ENCODE results near the gene SP3.
A peak's percentile ranks its signal among the peaks of the same experiment; 100 is the strongest.

SP3 gene

DNA sequence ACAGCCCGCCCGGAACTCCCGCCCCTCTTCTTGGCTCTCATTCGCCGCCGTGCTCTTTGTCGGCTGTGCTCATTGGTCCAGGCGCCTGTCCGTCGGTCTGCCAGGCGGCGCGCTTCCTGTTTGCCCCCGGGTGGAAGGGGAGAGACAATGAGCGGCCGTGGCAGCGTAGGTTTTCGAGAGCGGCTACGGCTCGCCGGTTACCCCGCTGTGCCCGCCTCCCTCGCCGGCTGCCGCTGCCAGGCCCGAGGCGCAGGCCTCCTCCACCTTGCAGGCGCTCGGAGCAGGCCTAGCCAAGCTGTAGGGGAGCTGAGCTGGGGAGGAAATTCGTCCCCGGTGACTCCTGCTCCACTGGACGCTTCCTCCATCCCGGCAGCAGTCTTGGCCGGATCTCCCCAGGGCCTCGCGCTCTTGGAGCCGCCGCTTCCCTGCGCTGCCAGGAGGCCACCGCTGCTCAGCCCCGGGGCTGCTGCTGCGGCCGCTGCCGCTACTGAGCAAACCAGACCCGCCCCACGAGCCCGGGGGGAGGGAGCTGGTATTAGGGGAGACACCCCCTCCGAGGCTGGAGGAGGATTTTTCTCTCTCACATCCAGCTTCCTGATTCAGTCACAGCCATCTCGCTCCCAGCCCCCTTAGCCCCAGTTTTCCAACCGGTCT, at the start of gene SP3:
SP3 (minus strand) TSS at position 2 of the 654 bp plus-strand sequence. CDS start 202 bp downstream, outside the sequence.
- peak; percentile 78 for DNase-seq

DNA sequence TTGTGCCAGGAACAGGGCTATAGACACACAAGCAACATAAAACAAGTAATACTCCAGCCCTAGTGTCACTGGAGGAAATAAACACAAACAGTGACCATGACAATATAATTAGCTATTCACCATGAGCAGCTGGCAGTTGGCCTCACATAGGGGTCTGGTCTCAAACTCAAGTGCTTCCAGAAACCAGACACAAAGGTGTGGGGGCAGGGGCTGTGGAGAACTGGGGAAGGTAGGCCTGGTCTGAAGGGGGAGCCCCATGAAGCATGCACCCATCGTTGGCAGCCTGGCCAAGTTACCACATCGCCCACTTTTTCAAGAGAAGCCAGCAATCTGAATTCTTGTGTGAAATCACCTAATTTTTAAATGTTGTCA, 49.5 kb upstream of the SP3 start:
- no peak for DNase-seq

DNA sequence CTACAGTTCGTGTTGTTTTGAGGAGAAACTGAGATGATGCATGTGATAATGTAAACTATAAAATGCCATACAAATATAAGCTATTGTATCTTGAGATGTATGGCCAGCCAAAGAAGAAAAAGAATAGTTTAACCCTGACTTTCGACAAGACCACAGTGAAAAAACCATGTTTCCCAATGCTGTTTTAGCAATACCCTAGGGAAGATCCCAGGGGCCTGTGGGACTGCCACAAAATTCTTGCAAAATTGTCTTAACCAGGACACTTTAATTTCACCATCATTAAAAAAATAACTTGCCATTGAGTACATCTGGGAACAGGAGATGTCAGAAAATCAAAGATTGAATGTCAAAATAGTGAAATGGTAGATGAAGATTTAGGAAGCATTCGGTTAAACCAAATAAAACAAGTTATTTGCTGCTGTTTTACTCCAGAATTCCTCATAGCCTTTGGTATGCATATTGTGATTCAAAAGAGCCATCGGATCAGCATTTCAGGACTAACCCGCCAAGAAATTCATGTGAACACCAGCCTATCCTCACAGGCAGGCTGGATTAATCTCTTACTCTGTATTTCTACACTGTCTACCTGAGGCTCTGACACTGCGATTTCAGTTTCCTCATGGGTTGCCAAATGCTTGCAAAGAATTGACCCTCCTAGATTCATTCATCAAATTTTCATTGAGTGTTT, 49.0 kb upstream of the SP3 start:
- DNase-seq = no peak

DNA sequence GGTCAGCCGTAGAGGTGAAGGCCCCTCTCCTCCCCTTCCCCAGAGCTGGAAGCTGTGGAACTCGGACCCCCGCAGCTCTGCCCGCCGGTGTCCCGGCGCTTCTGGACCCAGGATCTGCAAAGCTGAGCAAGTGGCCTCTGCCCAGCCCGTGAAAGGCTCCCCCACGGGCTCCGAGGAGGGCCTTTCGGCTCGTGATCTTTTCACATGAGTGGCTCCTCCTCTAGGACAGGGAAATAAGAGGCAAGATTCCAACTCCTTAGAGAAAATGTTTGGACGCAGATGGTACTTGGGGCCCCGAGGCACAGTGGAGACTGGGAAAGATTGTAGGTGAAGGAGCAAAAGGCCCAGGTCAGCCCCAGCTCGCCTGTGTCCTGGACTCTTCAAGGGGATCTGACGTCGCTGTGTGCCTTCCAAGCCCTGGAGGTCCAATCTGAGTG, 48.2 kb upstream of the SP3 start:
- no peak for DNase-seq

DNA sequence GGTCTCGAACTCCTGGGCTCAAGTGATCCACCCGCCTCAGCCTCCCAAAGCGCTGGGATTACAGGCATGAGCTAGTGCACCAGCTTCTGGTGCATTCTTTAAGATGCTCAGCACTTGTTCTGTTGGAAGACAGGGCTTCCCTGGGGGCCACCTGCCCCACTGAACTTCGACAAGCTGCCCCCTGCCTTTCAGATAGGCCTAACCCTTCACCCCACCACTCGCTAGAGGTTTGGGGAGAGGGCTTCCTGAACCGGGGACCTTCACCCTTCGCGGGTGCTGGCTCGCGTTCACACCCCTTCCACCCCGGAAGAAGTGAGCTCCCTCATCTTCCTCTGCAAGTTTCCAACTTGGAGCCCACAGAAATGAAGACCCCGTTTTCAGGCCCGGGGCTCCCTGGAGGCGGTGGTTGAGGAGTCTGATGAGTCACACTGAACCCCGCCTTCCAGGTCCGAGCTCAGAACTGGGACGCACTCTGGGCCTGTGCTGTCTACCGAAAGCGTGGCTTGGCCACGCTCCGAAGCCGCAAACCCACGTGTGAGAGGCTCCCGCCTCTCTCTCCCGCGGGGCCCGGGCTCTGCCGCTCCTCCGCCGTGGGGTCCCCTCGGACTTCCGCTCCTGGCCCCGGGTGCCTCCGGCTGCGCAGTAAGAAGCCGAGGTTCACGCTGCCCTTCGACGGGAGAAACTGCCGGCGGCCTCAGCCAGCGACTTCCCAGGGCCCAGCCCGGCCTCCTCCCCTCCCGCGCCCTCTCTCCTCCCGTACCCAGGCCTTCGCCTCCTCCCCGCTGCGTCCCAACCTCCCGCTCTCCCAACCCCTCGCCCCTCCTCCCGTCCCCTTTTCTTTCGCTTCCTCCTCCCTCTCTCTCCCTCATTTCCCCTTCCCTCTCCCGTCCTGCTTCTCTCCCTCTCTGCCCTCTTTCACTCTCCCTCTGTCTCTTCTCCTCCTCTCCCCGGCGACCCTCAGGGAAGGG, 47.5 kb upstream of the SP3 start:
- DNase-seq = no peak

DNA sequence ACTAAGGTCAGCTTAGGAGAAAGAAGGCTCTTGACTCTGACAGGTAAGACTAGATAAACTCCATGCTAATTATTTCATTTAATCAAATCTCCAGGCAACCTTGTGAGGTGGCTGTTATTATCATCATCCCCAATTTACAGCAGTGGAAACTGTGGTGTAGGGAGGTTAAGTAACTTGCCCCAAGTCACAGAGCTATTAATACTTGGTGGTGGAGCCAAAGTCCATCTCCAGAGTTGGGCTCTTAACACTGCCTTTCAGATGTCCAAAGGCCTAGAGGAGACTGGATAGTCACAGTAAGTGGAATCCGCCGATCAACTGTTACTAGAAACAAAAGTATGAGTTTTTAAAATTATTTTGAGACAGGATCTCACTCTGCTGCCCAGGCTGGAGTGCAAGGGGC, 46.6 kb upstream of the SP3 start:
- DNase-seq = no peak

DNA sequence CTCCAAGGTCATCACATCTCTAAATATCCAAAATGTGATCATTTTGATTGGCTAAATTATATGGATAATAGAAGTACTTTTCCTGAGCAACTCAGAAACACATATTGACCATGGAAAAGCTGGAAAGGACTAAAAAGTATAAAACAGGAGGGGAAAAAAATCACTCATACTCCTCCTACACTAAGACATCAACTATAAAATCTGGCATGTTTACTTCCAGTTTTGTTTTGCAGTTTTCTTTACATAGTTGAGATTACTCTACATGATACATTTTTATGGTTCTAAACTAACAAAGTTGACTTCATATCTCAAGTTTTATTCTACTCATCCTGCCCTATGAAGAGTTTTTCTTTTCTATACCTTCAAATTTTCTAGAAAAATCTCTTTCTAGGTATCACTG, 46.0 kb upstream of the SP3 start:
- no peak for DNase-seq

DNA sequence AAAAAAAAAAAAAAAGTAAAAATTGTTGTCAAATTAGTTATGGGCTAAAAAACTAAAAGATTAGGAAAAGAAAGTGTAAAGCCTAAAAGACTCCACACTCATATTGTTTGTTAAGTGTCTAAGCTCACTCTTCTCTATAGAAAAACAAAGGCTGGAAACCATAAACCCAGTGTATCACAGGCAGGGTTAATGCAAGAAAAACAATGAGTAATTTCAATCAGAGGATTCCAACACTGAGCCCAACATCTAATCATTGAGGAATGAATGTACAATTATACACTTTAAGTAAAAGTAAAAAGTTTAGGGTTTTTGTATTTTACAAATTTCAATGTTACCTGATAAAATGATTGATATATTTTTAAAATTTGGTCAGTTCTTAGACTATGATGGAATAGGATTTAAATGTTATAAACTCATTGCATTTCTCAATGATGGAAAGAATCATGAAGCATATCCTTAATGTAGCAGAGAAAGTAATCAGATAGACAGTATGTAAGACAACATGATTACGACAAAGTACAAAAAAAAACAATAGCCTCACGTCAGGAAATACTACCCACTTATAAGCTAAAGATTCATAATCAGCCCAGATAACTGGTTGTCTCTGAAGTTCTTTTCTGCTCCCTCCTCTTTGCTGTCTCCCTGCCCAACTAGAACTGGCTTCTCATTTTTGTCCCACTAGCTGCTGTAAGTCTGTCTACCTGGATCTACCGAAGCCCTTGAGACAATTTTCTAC, 44.5 kb upstream of the SP3 start:
- DNase-seq = no peak

DNA sequence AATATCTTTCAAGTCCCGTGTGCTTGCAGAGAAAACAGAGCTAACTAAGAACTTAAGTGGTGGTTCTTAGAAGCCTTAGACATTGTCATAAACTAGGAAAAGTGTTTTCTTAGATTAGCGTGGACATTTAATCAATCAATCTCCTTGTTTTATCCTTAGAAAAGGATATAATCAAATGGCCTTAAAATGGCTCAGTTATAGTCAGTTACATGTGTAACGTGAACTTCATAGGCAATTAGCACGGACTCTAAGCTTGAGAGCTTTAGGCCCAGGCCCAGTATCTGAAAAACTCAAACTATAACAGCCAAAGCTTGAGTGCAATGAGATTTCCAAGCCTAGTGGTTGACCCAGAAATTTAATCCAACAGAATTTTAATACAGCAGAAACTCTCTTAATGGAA, 43.5 kb upstream of the SP3 start:
- DNase-seq = no peak

DNA sequence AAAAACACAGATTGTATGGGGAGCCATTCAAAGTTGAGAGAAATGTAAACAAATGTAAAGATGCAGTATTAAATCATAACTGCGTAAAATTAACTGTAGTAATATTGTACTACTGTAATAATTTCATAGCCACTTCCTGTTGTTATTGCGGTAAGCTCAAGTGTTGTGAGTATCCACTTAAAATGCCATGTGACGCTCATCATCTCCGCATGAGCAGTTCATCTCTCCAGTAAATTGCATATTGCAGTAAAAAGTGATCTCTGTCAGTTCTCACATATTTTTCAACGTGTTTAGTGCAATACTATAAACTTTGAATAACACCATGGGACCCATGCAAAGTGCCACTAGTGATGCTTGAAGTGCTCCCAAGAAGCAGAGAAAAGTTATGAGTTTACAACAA, 41.8 kb upstream of the SP3 start:
- no peak for DNase-seq

DNA sequence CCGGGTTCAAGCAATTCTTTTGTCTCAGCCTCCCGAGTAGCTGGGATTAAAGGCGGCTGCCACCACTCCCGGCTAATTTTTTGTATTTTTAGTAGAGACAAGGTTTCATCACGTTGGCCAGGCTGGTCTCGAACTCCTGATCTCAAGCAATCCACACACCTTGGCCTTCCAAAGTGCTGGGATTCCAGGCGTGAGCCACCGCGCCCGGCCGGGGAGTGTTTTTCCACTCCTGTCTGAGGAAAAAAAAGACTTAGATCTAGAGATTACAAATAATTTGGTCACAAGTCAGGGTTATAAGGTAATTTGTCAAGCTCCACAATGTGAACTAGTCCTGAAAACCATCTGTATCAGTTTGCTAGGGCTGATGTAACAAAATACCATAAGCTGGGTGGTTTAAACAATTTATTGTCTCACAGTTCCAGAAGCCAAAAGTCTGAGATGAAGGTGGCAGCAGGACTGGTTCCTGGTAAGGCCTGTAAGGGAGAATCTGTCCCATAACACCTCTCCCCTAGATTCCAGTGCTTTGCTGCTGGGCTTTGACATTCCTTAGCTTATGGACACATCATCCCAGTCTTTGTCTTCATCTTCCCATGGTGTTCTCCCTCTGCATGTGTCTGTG, 40.7 kb upstream of the SP3 start:
- DNase-seq = no peak

DNA sequence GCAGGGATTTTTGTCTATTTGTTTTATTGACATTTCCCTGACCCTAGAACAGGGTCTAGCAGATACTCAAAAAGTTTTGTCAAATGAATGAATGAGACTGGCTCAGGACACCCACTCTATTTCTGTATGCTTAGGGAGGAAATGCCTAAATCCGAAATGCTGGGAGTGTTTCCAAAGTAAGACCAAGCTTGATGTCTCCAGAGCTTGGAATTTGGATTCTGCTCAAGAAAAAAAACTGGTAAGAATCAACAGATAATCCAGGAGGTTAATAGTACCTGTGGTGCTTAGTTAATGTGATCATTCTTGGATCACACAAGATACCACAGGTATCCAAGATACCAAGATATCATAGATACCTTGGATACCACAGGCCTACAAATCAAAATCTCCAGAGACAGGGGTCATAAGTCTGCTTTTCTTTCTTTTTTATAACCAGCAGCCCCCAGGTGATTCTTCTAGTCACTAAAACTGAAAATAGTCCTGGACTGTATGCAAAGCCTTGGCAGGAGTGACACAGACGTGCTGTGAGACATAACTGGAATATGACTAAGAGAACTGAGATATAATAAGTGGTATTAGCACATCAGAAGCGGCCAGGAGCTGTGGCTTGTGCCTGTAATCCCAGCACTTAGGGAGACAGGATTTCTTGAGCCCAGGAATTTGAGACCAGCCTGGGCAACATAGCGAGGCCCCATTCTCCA, 39.9 kb upstream of the SP3 start:
- DNase-seq = no peak

DNA sequence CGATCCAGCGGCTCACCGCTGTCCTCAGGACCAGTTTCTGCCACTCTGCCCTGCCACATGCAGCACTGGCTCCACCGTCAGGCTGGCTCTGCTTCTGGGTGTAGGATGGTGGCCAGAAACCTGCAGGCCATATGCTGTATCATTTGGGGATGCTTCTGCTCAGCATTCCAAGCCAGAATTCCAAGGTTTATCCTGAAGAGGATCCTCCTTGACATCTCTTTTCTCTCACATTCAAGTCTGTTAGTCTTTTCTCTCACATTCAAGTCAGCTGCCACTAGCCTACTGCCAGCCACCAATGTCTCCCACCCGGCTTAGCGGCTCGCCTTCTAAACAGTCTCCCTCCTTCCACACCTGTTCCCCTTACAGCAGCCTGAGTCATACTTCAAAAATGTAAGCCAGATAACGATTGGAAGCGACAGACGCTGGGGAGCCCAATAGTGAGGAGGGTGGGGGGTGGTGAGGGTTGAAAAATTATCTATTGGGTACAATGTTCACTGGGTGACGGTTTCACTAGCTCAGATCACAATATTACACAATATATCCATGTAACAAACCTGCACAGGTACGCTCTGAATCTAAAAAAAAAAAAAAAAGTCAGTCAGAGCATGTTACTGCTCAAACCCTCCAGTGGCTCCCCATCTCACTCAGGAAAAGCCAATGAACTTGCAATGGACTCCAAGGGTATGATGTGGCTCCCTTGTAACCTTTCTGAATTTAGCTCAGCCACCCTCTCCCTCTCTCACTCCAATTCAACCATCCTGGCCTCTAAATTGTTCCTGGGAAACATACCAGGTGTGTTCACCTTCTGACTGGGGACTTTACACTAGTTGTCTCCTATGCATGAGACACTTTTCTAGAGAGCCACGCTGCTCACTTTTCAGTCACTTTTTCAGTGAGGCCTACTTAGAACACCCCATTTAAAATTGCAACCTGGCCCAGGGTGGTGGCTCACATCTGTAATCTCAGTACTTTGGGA, 38.8 kb upstream of the SP3 start:
- DNase-seq = no peak

DNA sequence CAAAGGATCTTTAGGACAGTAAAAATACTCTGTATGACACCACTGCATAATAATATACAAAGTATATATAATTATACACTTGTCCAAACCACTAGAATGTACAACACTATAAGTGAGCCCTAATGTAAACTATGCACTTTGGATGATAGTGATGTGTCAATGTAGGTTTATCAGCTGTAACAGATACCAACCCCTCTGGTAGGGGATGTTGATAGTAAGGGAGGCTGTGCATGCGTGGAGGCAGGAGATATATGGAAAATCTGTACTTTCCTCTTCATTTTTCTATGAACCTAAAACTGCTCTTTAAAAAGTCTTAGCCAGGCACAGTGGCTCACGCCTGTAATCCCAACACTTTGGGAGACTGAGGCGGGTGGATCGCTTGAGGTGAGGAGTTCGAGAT, 37.5 kb upstream of the SP3 start:
- no peak for DNase-seq

DNA sequence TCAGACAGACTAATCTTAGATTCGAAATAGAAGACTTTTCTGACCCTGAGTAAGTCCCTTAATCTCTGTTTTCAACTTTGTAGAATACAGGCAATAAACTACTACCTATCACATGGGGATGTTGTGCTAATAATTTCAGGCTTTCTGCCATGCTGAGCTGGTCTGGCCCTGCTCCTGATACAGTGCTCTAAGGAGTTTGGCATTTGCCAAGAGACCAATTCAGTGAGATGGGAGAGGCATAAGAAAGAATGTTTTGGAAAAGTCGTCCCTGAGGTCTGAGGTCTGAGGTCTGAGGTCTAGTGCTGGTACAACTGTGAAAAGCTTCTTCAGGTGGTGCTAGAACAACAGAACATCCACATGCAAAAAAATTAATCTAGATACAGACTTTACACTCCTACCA, 35.9 kb upstream of the SP3 start:
- no peak for DNase-seq

DNA sequence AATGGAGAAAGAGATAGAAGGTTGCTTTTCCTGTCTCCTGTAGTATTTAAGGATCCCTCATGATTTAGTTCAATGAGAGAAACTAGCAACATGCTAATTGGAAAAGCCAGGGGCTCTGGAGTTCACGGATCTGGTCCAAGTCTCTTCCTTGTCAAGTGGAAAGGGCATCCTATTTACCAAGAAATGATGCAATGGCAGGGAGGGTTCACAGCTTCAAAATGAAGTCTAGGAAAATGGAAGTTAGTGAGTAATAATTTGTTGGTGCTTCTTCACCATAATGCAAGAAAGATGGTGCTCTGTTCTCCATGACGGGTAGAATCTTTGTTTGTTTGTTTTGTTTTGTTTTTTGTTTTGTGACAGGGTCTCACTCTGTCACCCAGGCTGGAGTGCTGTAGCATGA, 34.6 kb upstream of the SP3 start:
- no peak for DNase-seq

DNA sequence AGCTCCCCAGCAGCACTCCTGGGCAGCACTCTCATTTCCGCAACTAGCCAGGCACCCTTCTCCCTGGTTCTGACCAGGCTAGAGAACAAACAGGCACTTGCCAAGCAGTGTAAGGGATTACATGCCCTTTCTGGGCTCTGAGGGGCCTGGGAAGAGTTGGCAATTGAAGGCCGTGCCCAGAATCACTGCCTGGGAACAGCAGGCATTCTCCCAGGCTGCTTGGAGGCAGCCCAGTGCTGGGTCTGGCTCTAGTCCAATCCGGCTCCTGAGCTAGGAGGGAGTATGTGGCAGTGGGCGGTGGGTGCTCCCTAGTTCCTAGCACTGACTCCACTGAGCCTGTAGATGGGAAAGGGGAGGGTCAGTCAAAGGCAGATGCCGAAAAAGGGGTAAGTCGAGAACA, 34.1 kb upstream of the SP3 start:
- no peak for DNase-seq

DNA sequence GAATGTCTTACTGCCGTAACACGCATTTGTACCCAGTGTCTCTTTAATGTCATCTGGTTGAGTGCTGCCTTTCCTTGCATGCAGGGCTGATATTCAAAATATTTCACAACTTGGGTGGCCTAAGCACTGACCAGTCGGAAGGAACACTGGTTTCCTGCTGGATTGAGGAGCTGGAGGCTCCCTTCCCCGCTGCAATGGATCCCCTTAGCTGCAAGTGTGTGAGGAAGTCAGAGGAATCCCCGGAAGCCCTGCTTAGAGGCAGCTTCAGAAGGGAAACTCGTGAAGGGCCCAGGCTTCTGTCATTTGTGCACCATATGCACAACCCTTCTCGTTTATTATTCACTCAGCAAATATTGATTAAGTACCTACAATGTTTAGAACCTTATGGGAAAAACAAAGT, 33.2 kb upstream of the SP3 start:
- DNase-seq = no peak

DNA sequence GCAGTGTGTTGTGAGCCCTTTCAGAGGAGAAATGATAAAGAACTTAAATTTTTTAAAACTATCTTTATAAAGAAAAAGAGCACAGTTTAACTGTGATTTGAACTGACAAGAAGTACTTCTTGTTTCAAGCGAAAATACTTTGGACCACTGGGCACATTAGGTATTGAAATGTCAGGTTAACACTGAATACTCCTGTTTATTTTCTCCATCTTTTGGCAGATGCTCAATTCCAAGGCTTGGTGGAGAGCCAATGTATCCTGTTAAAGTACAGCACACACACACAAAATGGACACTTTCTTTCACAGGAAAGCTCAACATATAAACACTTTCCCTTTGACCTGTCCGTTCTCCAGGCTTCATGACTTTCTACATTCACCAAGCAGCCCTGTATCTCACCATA, 32.6 kb upstream of the SP3 start:
- no peak for DNase-seq

DNA sequence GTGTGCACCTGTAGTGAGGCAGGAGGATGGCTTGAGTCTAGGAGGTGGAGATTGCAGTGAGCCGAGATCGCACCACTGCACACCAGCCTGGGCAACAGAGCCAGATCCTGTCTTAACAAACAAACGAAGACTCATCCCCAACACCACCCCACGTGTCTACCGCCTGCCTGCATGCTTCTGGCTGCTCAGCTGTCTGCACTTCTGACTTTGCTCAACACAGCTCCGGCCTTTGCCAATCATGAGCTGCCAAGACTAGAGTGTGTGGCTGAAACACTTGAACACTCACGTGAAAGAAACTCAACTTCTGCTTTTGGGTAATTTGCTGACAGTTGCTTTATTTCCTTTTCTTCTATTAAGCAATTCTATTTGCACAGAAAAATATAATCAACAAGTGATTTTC, 32.1 kb upstream of the SP3 start:
- DNase-seq = no peak

DNA sequence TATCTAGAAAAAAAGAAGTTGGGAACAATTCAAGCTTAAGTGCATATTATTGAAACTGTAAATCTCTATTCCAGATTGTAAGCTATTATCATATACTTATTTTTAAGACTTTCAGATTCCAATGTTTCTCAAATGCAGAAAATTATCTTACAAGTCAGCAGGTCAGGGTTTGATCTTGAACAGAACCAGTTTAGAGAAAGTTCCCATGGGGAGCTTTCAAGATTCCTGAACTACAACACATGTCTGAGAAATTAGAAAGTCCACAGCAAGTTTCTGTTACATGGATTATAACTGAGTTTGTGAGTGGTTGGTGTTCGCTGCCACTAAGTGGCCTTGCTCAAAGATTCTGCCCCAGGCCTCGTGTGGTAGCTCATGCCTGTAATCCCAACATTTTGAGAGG, 31.6 kb upstream of the SP3 start:
- DNase-seq = no peak

All from NCI-H1048 (cell line).